H1 (cell line): ENCODE data around the gene TSPAN6. TPM values are rescaled to one million over a fixed set of nuclear protein-coding genes. Genes with fewer than 3 reads are reported as not detected.
A peak's percentile ranks its signal among the peaks of the same experiment; 100 is the strongest.

Experiments used
- CTCF ChIA-PET: fragments of 300-600 bp; sonication (Branson Sonifier 250); formaldehyde crosslinking; loops from one replicate; lab custom pipeline; 2021; ENCODE audit not compliant: partially characterized antibody; lab: Charles Lee
- POLR2A ChIA-PET: fragments of 300-600 bp; sonication (Branson Sonifier 250); formaldehyde crosslinking; loops from one replicate; lab custom pipeline; 2021; ENCODE audit warnings: inconsistent platforms; ENCODE audit not compliant: partially characterized antibody; lab: Charles Lee
- DNase-seq, 2 experiments: peaks; one replicate each; pipeline versions ENCODE4 v3.0.0 to v3.0.0-alpha.2; 2010 to 2022; ENCODE audit warnings: low spot score in 2 of 2, low read depth in 1 of 2, mixed read lengths in 1 of 2
- FAIRE-seq: peaks from 2 replicates; lab custom pipeline; 2011; peaks lifted over from hg19 to GRCh38; lab: Jason Lieb, UNC
- H2AFZ ChIP-seq: 2 replicates; pipeline ENCODE4 v1.8.1; 2012; ENCODE audit warnings: low read length, inconsistent platforms
- H2AK5ac ChIP-seq: 2 replicates; pipeline ENCODE4 v1.6.1; 2013; ENCODE audit warnings: low read depth, low read length
- H2BK120ac ChIP-seq: replicated peaks from 2 replicates; pipeline ENCODE3; 2013; ENCODE audit warnings: low read depth, low read length, inconsistent platforms
- H2BK12ac ChIP-seq: 2 replicates; pipeline ENCODE4 v1.6.1; 2013; ENCODE audit warnings: low read depth, low read length
- H2BK15ac ChIP-seq: 2 replicates; pipeline ENCODE4 v1.6.1; 2013; ENCODE audit warnings: low read length
- H2BK20ac ChIP-seq: 2 replicates; pipeline ENCODE4 v1.6.1; 2013; ENCODE audit warnings: low read length
- H2BK5ac ChIP-seq: 2 replicates; pipeline ENCODE4 v1.6.1; 2013; ENCODE audit warnings: low read depth, low read length
- H3K14ac ChIP-seq: 2 replicates; pipeline ENCODE4 v1.6.1; 2013; ENCODE audit warnings: inconsistent platforms; ENCODE audit not compliant: insufficient read length
- H3K18ac ChIP-seq: 2 replicates; pipeline ENCODE4 v1.6.1; 2013; ENCODE audit warnings: low read length; ENCODE audit errors: extremely low read depth
- H3K23ac ChIP-seq: 2 replicates; pipeline ENCODE4 v1.6.1; 2013; ENCODE audit warnings: inconsistent platforms; ENCODE audit not compliant: insufficient read length
- H3K23me2 ChIP-seq: 2 replicates; pipeline ENCODE4 v1.6.1; 2013; ENCODE audit warnings: low read depth, low read length
- H3K27ac ChIP-seq: 2 replicates; pipeline ENCODE4 v1.6.1; 2011; ENCODE audit warnings: low read depth, low read length, inconsistent platforms
- H3K27me3 ChIP-seq, 4 experiments: replicated peaks in 1 of 4; 1 replicate in 1 of 4; 2 replicates in 3 of 4; pipeline versions ENCODE4 v1.6.1 to v1.8.1; 2011 to 2013; ENCODE audit warnings: low read length in 3 of 4, mild to moderate bottlenecking in 3 of 4, inconsistent platforms in 2 of 4, mixed read lengths in 2 of 4, moderate library complexity in 1 of 4; ENCODE audit not compliant: control insufficient read depth in 3 of 4, insufficient read depth in 3 of 4; ENCODE audit errors: extremely low read depth in 1 of 4
- H3K36me3 ChIP-seq, 4 experiments: 2 replicates each; pipeline versions ENCODE4 v1.6.1 to v1.8.1; 2011 to 2013; ENCODE audit warnings: mild to moderate bottlenecking in 4 of 4, low read length in 3 of 4, moderate library complexity in 2 of 4, control low read depth in 1 of 4, inconsistent platforms in 1 of 4; ENCODE audit not compliant: insufficient read depth in 4 of 4, control insufficient read depth in 2 of 4
- H3K4ac ChIP-seq: replicated peaks from 2 replicates; pipeline ENCODE3; 2013; ENCODE audit warnings: low read length, low read depth, mixed read lengths, inconsistent platforms; ENCODE audit not compliant: insufficient read length
- H3K4me1 ChIP-seq, 4 experiments: replicated peaks in 1 of 4; 1 replicate in 1 of 4; 2 replicates in 3 of 4; pipeline versions ENCODE4 v1.6.1 to v1.8.1; 2011 to 2013; ENCODE audit warnings: low read length in 3 of 4, inconsistent platforms in 2 of 4, mixed read lengths in 1 of 4; ENCODE audit not compliant: insufficient read depth in 4 of 4, control insufficient read depth in 3 of 4
- H3K4me2 ChIP-seq, 2 experiments: 2 replicates each; pipeline versions ENCODE4 v1.6.1 to v1.8.1; 2011 to 2013; ENCODE audit warnings: low read depth in 2 of 2, low read length in 2 of 2, control low read depth in 1 of 2, inconsistent platforms in 1 of 2, mild to moderate bottlenecking in 1 of 2; ENCODE audit not compliant: insufficient read depth in 1 of 2
- H3K4me3 ChIP-seq, 4 experiments: fragments of 200-600, 300-600 bp in 1 of 4; sonication (generic), shearing (Covaris generic), sonication (Bioruptor Twin) in 1 of 4; 2 replicates each; pipeline versions ENCODE4 v1.5.1 to v1.8.1; 2011 to 2016; ENCODE audit warnings: low read length in 4 of 4, low read depth in 3 of 4, control low read depth in 2 of 4, inconsistent platforms in 2 of 4, mild to moderate bottlenecking in 2 of 4, mixed read lengths in 1 of 4, moderate library complexity in 1 of 4; ENCODE audit not compliant: insufficient read depth in 2 of 4; ENCODE audit errors: extremely low read depth in 1 of 4
- H3K56ac ChIP-seq: replicated peaks from 2 replicates; pipeline ENCODE3; 2013; ENCODE audit warnings: low read depth, mild to moderate bottlenecking, mixed read lengths, low read length, inconsistent platforms; ENCODE audit not compliant: insufficient read length
- H3K79me1 ChIP-seq: 2 replicates; pipeline ENCODE4 v1.6.1; 2013; ENCODE audit warnings: low read depth, low read length, control low read depth
- H3K79me2 ChIP-seq, 2 experiments: 2 replicates each; pipeline versions ENCODE4 v1.6.1 to v1.8.1; 2012 to 2013; ENCODE audit warnings: low read length in 2 of 2, mild to moderate bottlenecking in 2 of 2, inconsistent platforms in 1 of 2; ENCODE audit not compliant: insufficient read depth in 2 of 2, control insufficient read depth in 1 of 2
- H3K9ac ChIP-seq, 4 experiments: replicated peaks in 1 of 4; 1 replicate in 1 of 4; 2 replicates in 3 of 4; pipeline versions ENCODE4 v1.6.1 to v1.8.1; 2011 to 2013; ENCODE audit warnings: low read depth in 3 of 4, low read length in 3 of 4, control low read depth in 2 of 4, mild to moderate bottlenecking in 2 of 4, moderate library complexity in 2 of 4, inconsistent platforms in 1 of 4; ENCODE audit errors: extremely low read depth in 1 of 4
- H3K9me3 ChIP-seq, 2 experiments: 2 replicates each; pipeline versions ENCODE4 v1.6.1 to v1.8.1; 2012 to 2013; ENCODE audit warnings: mild to moderate bottlenecking in 2 of 2, moderate library complexity in 2 of 2, control low read depth in 1 of 2, inconsistent platforms in 1 of 2, low read depth in 1 of 2, low read length in 1 of 2, mixed read lengths in 1 of 2; ENCODE audit not compliant: insufficient read depth in 2 of 2
- H4K20me1 ChIP-seq, 2 experiments: replicated peaks in 1 of 2; 2 replicates each; pipeline versions ENCODE3 to v1.8.1; 2011 to 2013; ENCODE audit warnings: inconsistent platforms in 2 of 2, low read length in 2 of 2, mild to moderate bottlenecking in 1 of 2; ENCODE audit not compliant: insufficient read depth in 2 of 2, control insufficient read depth in 1 of 2
- H4K5ac ChIP-seq: 2 replicates; pipeline ENCODE4 v1.6.1; 2013; ENCODE audit warnings: low read length, low read depth, mixed read lengths, inconsistent platforms; ENCODE audit not compliant: insufficient read length
- H4K8ac ChIP-seq: 2 replicates; pipeline ENCODE4 v1.8.0; 2013; ENCODE audit warnings: mild to moderate bottlenecking, moderate library complexity, low read length, inconsistent platforms; ENCODE audit not compliant: insufficient read depth; ENCODE audit errors: extremely low read depth
- H4K91ac ChIP-seq: replicated peaks from 2 replicates; pipeline ENCODE3; 2013; ENCODE audit warnings: low read length, mixed read lengths, inconsistent platforms; ENCODE audit not compliant: insufficient read length
- BCL11A ChIP-seq, 2 experiments: IDR thresholded peaks; one replicate each; pipeline ENCODE4 v1.6.1; 2011; ENCODE audit warnings: low read depth in 2 of 2, low read length in 2 of 2, mild to moderate bottlenecking in 2 of 2
- CREB1 ChIP-seq: IDR thresholded peaks from 2 replicates; pipeline ENCODE4 v1.6.1; 2012; ENCODE audit warnings: inconsistent platforms
- HDAC6 ChIP-seq: IDR thresholded peaks from one replicate; pipeline ENCODE4 v1.7.1; 2012; ENCODE audit warnings: low read depth, mild to moderate bottlenecking, inconsistent platforms, low read length, moderate library complexity
- JUND ChIP-seq: IDR thresholded peaks from 2 replicates; pipeline ENCODE4 v1.6.1; 2011; ENCODE audit warnings: mild to moderate bottlenecking, improper control_type of control experiment, low read length
- NANOG ChIP-seq: IDR thresholded peaks from 2 replicates; pipeline ENCODE4 v1.6.1; 2011; ENCODE audit warnings: low read length, low read depth, mild to moderate bottlenecking, inconsistent platforms; ENCODE audit not compliant: insufficient read depth, poor library complexity, severe bottlenecking
- POLR2A ChIP-seq, 2 experiments: IDR thresholded peaks; 1 replicate in 1 of 2; 2 replicates in 1 of 2; pipeline ENCODE4 v1.6.1; 2011; ENCODE audit warnings: low read depth in 2 of 2, low read length in 2 of 2, mild to moderate bottlenecking in 2 of 2; ENCODE audit errors: control extremely low read depth in 1 of 2
- POLR2AphosphoS5 ChIP-seq: IDR thresholded peaks from 2 replicates; pipeline ENCODE4 v1.6.1; 2011; ENCODE audit warnings: low read depth, low read length
- YY1 ChIP-seq: IDR thresholded peaks from 2 replicates; pipeline ENCODE4 v1.6.1; 2011; ENCODE audit warnings: low read depth, mild to moderate bottlenecking, low read length
- WGBS, 2 experiments: shearing (Covaris generic) in 1 of 2; methylation state at CpG; one replicate each; pipeline versions ENCODE4 v1.1.6 to v1.1.7; 2013 to 2015; ENCODE audit warnings: low lambda C conversion rate in 2 of 2, mixed read lengths in 2 of 2, inconsistent platforms in 1 of 2, low coverage in 1 of 2, missing lambda C conversion rate in 1 of 2; ENCODE audit not compliant: insufficient replicate concordance in 2 of 2, insufficient coverage in 1 of 2, insufficient read length in 1 of 2; ENCODE audit errors: extremely low coverage in 1 of 2, missing lambda C conversion rate in 1 of 2; 5-methylcytosine and 5-hydroxymethylcytosine counted together
- polyA plus RNA-seq, 7 experiments: library from polyadenylated mRNA; depleted of rRNA in 3 of 7; stranded (reverse) in 5 of 7; unstranded in 2 of 7; fragments of >200 nt in 5 of 7; fragments of 200-250 nt in 2 of 7; gene quantifications; 1 replicate in 5 of 7; 2 replicates in 1 of 7; 4 replicates in 1 of 7; pipeline versions ENCODE4 v1.2.1 to v1.2.3, GENCODE V29; 2011 to 2013; ENCODE audit warnings: missing spikeins in 2 of 7, mixed read lengths in 2 of 7
- total RNA-seq: library from RNA; stranded (reverse); fragmentation: NEBNext Ultra II Directional; extraction: Animal tissue kit (Norgen Biotek cat#: 25700); gene quantifications from 2 replicates; pipeline ENCODE4 v1.2.1, GENCODE V29; 2021

The TSPAN6 gene
- total and polyA plus RNA-seq, 2 of the 8 experiments (the other 6 are each of a cell fraction or from before 2014, with no cell fraction given), result 58.1 to 67.7 TPM

DNA sequence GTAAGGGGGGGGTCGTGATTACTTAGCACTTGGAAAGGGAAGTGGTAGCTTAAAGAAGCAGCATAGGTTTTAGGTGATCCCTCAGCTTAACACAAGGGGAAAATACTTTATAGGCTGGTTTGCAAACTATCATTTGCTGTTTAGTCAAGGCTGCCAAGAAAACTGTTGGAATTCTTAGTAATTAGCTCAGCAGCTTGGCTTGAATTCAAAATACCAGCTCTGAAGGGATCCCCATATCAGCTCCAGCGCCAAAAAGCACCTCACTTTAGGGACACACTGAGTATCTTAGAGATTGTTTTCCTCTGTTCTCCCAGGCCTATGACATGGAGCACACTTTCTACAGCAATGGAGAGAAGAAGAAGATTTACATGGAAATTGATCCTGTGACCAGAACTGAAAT, 43.0 kb downstream of the TSPAN6 start:
- Histone ChIP-seq H3K18ac (no peak overlapping the region; the same call in 1 of the 2 replicates), H4K91ac (no peak overlapping the region), H3K56ac (no peak overlapping the region), H3K4me1 (peaks cover 0 to 11% (median 0%) of the 10 kb centered on the region in 4 experiments; a peak in 2 of 7 replicates), H3K79me2 (no peaks in the 10 kb centered on the region), H3K9ac (no peak overlapping the region), H2AK5ac (no peak overlapping the region), H4K20me1 (no peaks in the 10 kb centered on the region), H2BK15ac (no peak overlapping the region), H3K9me3 (no peaks in the 10 kb centered on the region), H3K4me2 (peak overlapping the region; percentile 35 to 42; a peak in 2 of 4 replicates), H3K14ac (no peak overlapping the region)
- TF ChIP-seq POLR2A (IDR thresholded peaks at IDR 0.05; ENCODE audit: control extremely low read depth in 1 of 2, low read depth in 2 of 2, low read length in 2 of 2), result no peak
- TF ChIP-seq POLR2AphosphoS5, result no peak
- no peak for TF ChIP-seq BCL11A (IDR thresholded peaks at IDR 0.05; ENCODE audit: low read depth in 2 of 2, low read length in 2 of 2)
- TF ChIP-seq HDAC6, result no peak
- TF ChIP-seq CREB1, result no peak
- TF ChIP-seq YY1, result no peak
- no peak for TF ChIP-seq NANOG
- TF ChIP-seq JUND, result no peak
- TF ChIP-seq, all 59 proteins: peak for 0
- Histone ChIP-seq H2BK5ac (no peak overlapping the region), H4K5ac (no peak overlapping the region), H2BK12ac (no peak overlapping the region), H2BK120ac (no peak overlapping the region), H3K36me3 (no peaks in the 10 kb centered on the region), H2BK20ac (no peak overlapping the region), H4K8ac (no peak overlapping the region), H3K4me3 (peak overlapping the region in 1 of 4 experiments; percentile 40; a peak in 2 of 8 replicates), H3K23me2 (no peaks in the 10 kb centered on the region), H3K79me1 (no peaks in the 10 kb centered on the region), H3K4ac (no peak overlapping the region), H2AFZ (peak overlapping the region; percentile 39; the same call in 1 of the 2 replicates), H3K27me3 (no peaks in the 10 kb centered on the region), H3K27ac (no peak overlapping the region), H3K23ac (no peak overlapping the region)
- DNase-seq (no peak), FAIRE-seq (no peak)
- WGBS, 2 experiments, result 17% methylated on average over 2 of the region's 2 CpGs; no CpG with 5 or more reads in 1 of the 2 experiments
- ChIA-PET CTCF (interaction anchor here (0.9 to 1.1 kb wide), 3 partner anchors 12 to 18 kb away, joined by 3 read pairs; no protein-coding TSS in a partner anchor), POLR2A (no interaction called here)
